NCI-H460 (cell line): Measurements from ENCODE around the gene HOXB13. TPM values are rescaled to one million over a fixed set of nuclear protein-coding genes. Genes with fewer than 3 reads are reported as not detected.

ENCODE experiments used
- DNase-seq: peaks from one replicate; pipeline ENCODE4 v3.0.0-alpha.2; 2016; ENCODE audit warnings: low read depth; ENCODE audit errors: extremely low read depth
- total RNA-seq: library from RNA; depleted of rRNA; stranded (reverse); fragments of >200 nt; shearing (Covaris generic); gene quantifications from 2 replicates; pipeline ENCODE4 v1.2.3, GENCODE V29; 2014

The HOXB13 gene
- total RNA-seq, 1 experiment from 2014 or later = 2.0 TPM

GRCh38 chr17:48729335-48730239, 1.0 kb upstream of the HOXB13 start:
- no peak for DNase-seq

- no peak for DNase-seq
Measured at GRCh38 chr17:48727415-48728175, 955 bp downstream of the HOXB13 start.

- DNase-seq = no peak
Measured at GRCh38 chr17:48726916-48727286, 1.6 kb downstream of the HOXB13 start.

- no peak for DNase-seq
Measured at GRCh38 chr17:48726114-48726915, 2.2 kb downstream of the HOXB13 start.

- no peak for DNase-seq
Measured at GRCh38 chr17:48725288-48726064, 3.1 kb downstream of the HOXB13 start.

- DNase-seq = no peak
Measured at GRCh38 chr17:48725004-48725287, 3.6 kb downstream of the HOXB13 start.

- DNase-seq = peak; percentile 71
Measured at GRCh38 chr17:48724251-48725003, 4.1 kb downstream of the HOXB13 start.

- no peak for DNase-seq
Measured at GRCh38 chr17:48723423-48724250, 4.9 kb downstream of the HOXB13 start.

GRCh38 chr17:48722915-48723422, 5.6 kb downstream of the HOXB13 start, which contains the start of gene PRAC2:
TSS of gene PRAC2 (plus strand) at chr17:48723185. CDS start at chr17:48724411, 1,226 bp downstream.
- DNase-seq = no peak

- DNase-seq = no peak
Measured at GRCh38 chr17:48722201-48722907, 6.2 kb downstream of the HOXB13 start, which contains the start of gene PRAC1. TSS of gene PRAC1 (minus strand) at chr17:48722518. CDS start at chr17:48722392, 126 bp downstream.

GRCh38 chr17:48721009-48721402, 7.5 kb downstream of the HOXB13 start:
- DNase-seq = no peak

GRCh38 chr17:48720266-48721008, 8.1 kb downstream of the HOXB13 start:
- no peak for DNase-seq

GRCh38 chr17:48719642-48720265, 8.8 kb downstream of the HOXB13 start:
- no peak for DNase-seq

- no peak for DNase-seq
Measured at GRCh38 chr17:48718761-48719641, 9.5 kb downstream of the HOXB13 start.

GRCh38 chr17:48718227-48718760, 10.3 kb downstream of the HOXB13 start:
- no peak for DNase-seq
